Measurements from ENCODE around the gene ACOX1.

Gene ACOX1

GRCh38 chr17:76017481-76018339 is 38.7 kb upstream of the ACOX1 start:
- Mint-ChIP-seq H3K36me3 (ENCODE audit: insufficient read depth) (peaks cover 5% of the 10 kb centered on the region), H3K9me3 (no peaks in the 10 kb centered on the region), H3K27ac (ENCODE audit: low read depth) (no peak overlapping the region), H3K27me3 (no peaks in the 10 kb centered on the region), H3K4me1 (peaks cover 7% of the 10 kb centered on the region), H3K4me3 (no peak overlapping the region)
- ATAC-seq (replicated peaks; ENCODE audit: extremely low read depth, poor library complexity, severe bottlenecking) (no peak), DNase-seq (ENCODE audit: low spot score in 2 of 2) (no peak)

GRCh38 chr17:76014925-76015261 is 35.9 kb upstream of the ACOX1 start:
- Mint-ChIP-seq H3K27me3 (no peaks in the 10 kb centered on the region), H3K36me3 (ENCODE audit: insufficient read depth) (peaks cover 2% of the 10 kb centered on the region), H3K27ac (ENCODE audit: low read depth) (no peak overlapping the region), H3K9me3 (no peaks in the 10 kb centered on the region), H3K4me1 (peaks cover 7% of the 10 kb centered on the region), H3K4me3 (no peak overlapping the region)
- ATAC-seq (replicated peaks; ENCODE audit: extremely low read depth, poor library complexity, severe bottlenecking) = no peak
- DNase-seq (ENCODE audit: low spot score in 2 of 2) = no peak

- DNase-seq (ENCODE audit: low spot score in 2 of 2) (peak; percentile 54 to 58), ATAC-seq (replicated peaks; ENCODE audit: extremely low read depth, poor library complexity, severe bottlenecking) (peak; percentile 95)
- Mint-ChIP-seq H3K36me3 (ENCODE audit: insufficient read depth) (peaks cover 2% of the 10 kb centered on the region), H3K27me3 (no peaks in the 10 kb centered on the region), H3K9me3 (no peaks in the 10 kb centered on the region), H3K4me3 (no peak overlapping the region), H3K27ac (ENCODE audit: low read depth) (no peak overlapping the region), H3K4me1 (peaks cover 7% of the 10 kb centered on the region)
Observed at GRCh38 chr17:76014100-76014924, 35.3 kb upstream of the ACOX1 start.

GRCh38 chr17:76013377-76013932 is 34.5 kb upstream of the ACOX1 start:
- Mint-ChIP-seq H3K36me3 (ENCODE audit: insufficient read depth) (peaks cover 4% of the 10 kb centered on the region), H3K4me1 (peaks cover 7% of the 10 kb centered on the region), H3K27me3 (no peaks in the 10 kb centered on the region), H3K4me3 (no peak overlapping the region), H3K27ac (ENCODE audit: low read depth) (no peak overlapping the region), H3K9me3 (no peaks in the 10 kb centered on the region)
- ATAC-seq (replicated peaks; ENCODE audit: extremely low read depth, poor library complexity, severe bottlenecking) (no peak), DNase-seq (ENCODE audit: low spot score in 2 of 2) (no peak)

GRCh38 chr17:76011951-76012350 is 33.0 kb upstream of the ACOX1 start:
- ATAC-seq (replicated peaks; ENCODE audit: extremely low read depth, poor library complexity, severe bottlenecking) (no peak), DNase-seq (ENCODE audit: low spot score in 2 of 2) (no peak)
- no peak overlapping the region for H3K4me3 Mint-ChIP-seq
- peaks cover 4% of the 10 kb centered on the region for H3K36me3 Mint-ChIP-seq (ENCODE audit: insufficient read depth)
- H3K27ac Mint-ChIP-seq (ENCODE audit: low read depth) = no peak overlapping the region
- no peaks in the 10 kb centered on the region for H3K9me3 Mint-ChIP-seq
- no peaks in the 10 kb centered on the region for H3K27me3 Mint-ChIP-seq
- peaks cover 7% of the 10 kb centered on the region for H3K4me1 Mint-ChIP-seq

GRCh38 chr17:76009969-76010661 is 31.1 kb upstream of the ACOX1 start:
- H3K27me3 Mint-ChIP-seq = no peaks in the 10 kb centered on the region
- ATAC-seq (replicated peaks; ENCODE audit: extremely low read depth, poor library complexity, severe bottlenecking) = no peak
- no peak overlapping the region for H3K27ac Mint-ChIP-seq (ENCODE audit: low read depth)
- H3K4me3 Mint-ChIP-seq = no peak overlapping the region
- no peak for DNase-seq (ENCODE audit: low spot score in 2 of 2)
- peaks cover 9% of the 10 kb centered on the region for H3K36me3 Mint-ChIP-seq (ENCODE audit: insufficient read depth)
- H3K4me1 Mint-ChIP-seq = peaks cover 7% of the 10 kb centered on the region
- no peaks in the 10 kb centered on the region for H3K9me3 Mint-ChIP-seq

- Mint-ChIP-seq H3K27ac (ENCODE audit: low read depth) (no peak overlapping the region), H3K4me1 (peaks cover 7% of the 10 kb centered on the region), H3K4me3 (no peak overlapping the region)
Observed at GRCh38 chr17:76009447-76009846, 30.5 kb upstream of the ACOX1 start.

GRCh38 chr17:76008630-76009425 is 29.9 kb upstream of the ACOX1 start:
- Mint-ChIP-seq H3K4me1 (peaks cover under 1% of the 10 kb centered on the region), H3K27ac (ENCODE audit: low read depth) (no peak overlapping the region), H3K9me3 (no peaks in the 10 kb centered on the region), H3K27me3 (no peaks in the 10 kb centered on the region), H3K4me3 (no peak overlapping the region), H3K36me3 (ENCODE audit: insufficient read depth) (peaks cover 9% of the 10 kb centered on the region)
- no peak for ATAC-seq (replicated peaks; ENCODE audit: extremely low read depth, poor library complexity, severe bottlenecking)
- no peak for DNase-seq (ENCODE audit: low spot score in 2 of 2)

More at GRCh38 chr17:76009447-76009846, 30.5 kb upstream of the ACOX1 start:
- no peaks in the 10 kb centered on the region for H3K27me3 Mint-ChIP-seq
- no peak for ATAC-seq (replicated peaks; ENCODE audit: extremely low read depth, poor library complexity, severe bottlenecking)
- H3K36me3 Mint-ChIP-seq (ENCODE audit: insufficient read depth) = peaks cover 9% of the 10 kb centered on the region
- no peak for DNase-seq (ENCODE audit: low spot score in 2 of 2)
- no peaks in the 10 kb centered on the region for H3K9me3 Mint-ChIP-seq

GRCh38 chr17:76008208-76008607 is 29.2 kb upstream of the ACOX1 start:
- Mint-ChIP-seq H3K27ac (ENCODE audit: low read depth) (no peak overlapping the region), H3K27me3 (no peaks in the 10 kb centered on the region), H3K36me3 (ENCODE audit: insufficient read depth) (peaks cover 9% of the 10 kb centered on the region), H3K4me3 (no peak overlapping the region), H3K4me1 (no peaks in the 10 kb centered on the region), H3K9me3 (no peaks in the 10 kb centered on the region)
- ATAC-seq (replicated peaks; ENCODE audit: extremely low read depth, poor library complexity, severe bottlenecking) (no peak), DNase-seq (ENCODE audit: low spot score in 2 of 2) (no peak)

GRCh38 chr17:76007850-76008165 is 28.8 kb upstream of the ACOX1 start:
- no peak for DNase-seq (ENCODE audit: low spot score in 2 of 2)
- H3K9me3 Mint-ChIP-seq = no peaks in the 10 kb centered on the region
- H3K27me3 Mint-ChIP-seq = no peaks in the 10 kb centered on the region

GRCh38 chr17:76007131-76007849 is 28.3 kb upstream of the ACOX1 start:
- Mint-ChIP-seq H3K9me3 (no peaks in the 10 kb centered on the region), H3K27me3 (no peaks in the 10 kb centered on the region), H3K4me3 (no peak overlapping the region), H3K27ac (ENCODE audit: low read depth) (no peak overlapping the region), H3K4me1 (no peaks in the 10 kb centered on the region), H3K36me3 (ENCODE audit: insufficient read depth) (peaks cover 7% of the 10 kb centered on the region)
- DNase-seq (ENCODE audit: low spot score in 2 of 2) (no peak), ATAC-seq (replicated peaks; ENCODE audit: extremely low read depth, poor library complexity, severe bottlenecking) (no peak)

More at GRCh38 chr17:76007850-76008165, 28.8 kb upstream of the ACOX1 start:
- Mint-ChIP-seq H3K27ac (ENCODE audit: low read depth) (no peak overlapping the region), H3K4me3 (no peak overlapping the region), H3K36me3 (ENCODE audit: insufficient read depth) (peaks cover 7% of the 10 kb centered on the region), H3K4me1 (no peaks in the 10 kb centered on the region)
- ATAC-seq (replicated peaks; ENCODE audit: extremely low read depth, poor library complexity, severe bottlenecking) = no peak
